Suprapubic skin (tissue), 4 donors: ENCODE results near the gene GPX8. TPM values are rescaled to one million over a fixed set of nuclear protein-coding genes. Genes with fewer than 3 reads are reported as not detected.

Experiments used
- DNase-seq, 2 donors: peaks; one replicate each; pipeline ENCODE4 v3.0.0-alpha.2; 2019; ENCODE audit warnings: low spot score in 2 of 2
- H3K27ac ChIP-seq: fragments of 200-600 bp; sonication (generic); one replicate; pipeline ENCODE4 v1.5.1; 2019
- H3K27me3 ChIP-seq: fragments of 200-600 bp; sonication (generic); one replicate; pipeline ENCODE4 v1.5.1; 2019
- H3K36me3 ChIP-seq: fragments of 200-600 bp; sonication (generic); one replicate; pipeline ENCODE4 v1.5.1; 2019
- H3K4me1 ChIP-seq: fragments of 200-600 bp; sonication (generic); one replicate; pipeline ENCODE4 v1.5.1; 2019
- H3K4me3 ChIP-seq: fragments of 200-600 bp; sonication (generic); one replicate; pipeline ENCODE4 v1.5.1; 2019; ENCODE audit warnings: mild to moderate bottlenecking
- H3K9me3 ChIP-seq: fragments of 200-600 bp; sonication (generic); one replicate; pipeline ENCODE4 v1.5.1; 2019
- EP300 ChIP-seq: sonication (generic); formaldehyde crosslinking; IDR thresholded peaks from one replicate; pipeline ENCODE4 v1.6.1; 2017; ENCODE audit warnings: antibody characterized with exemption
- POLR2A ChIP-seq, 2 donors: fragments of 450-650 bp; IDR thresholded peaks; one replicate each; pipeline ENCODE4 v1.6.1; 2017; ENCODE audit warnings: antibody characterized with exemption in 2 of 2, mild to moderate bottlenecking in 2 of 2, moderate library complexity in 2 of 2
- POLR2AphosphoS5 ChIP-seq, 3 donors: sonication (generic); formaldehyde crosslinking; IDR thresholded peaks; one replicate each; pipeline ENCODE4 v1.6.1; 2017; ENCODE audit warnings: antibody characterized with exemption in 3 of 3
- WGBS: methylation state at CpG from one replicate; pipeline ENCODE4 v1.1.5; 2018; 5-methylcytosine and 5-hydroxymethylcytosine counted together
- total RNA-seq, 4 donors: library from RNA; depleted of rRNA; stranded (reverse); fragments of >200 nt; gene quantifications; one replicate each; pipeline ENCODE4 v1.1.0, GENCODE V29; 2016
- TF ChIP-seq, protein P1 (sequence below), 2 donors: fragments of 200-600 bp in 1 of 2; fragments of 450-650 bp in 1 of 2; sonication (generic) in 1 of 2; IDR thresholded peaks; one replicate each; pipeline ENCODE4 v1.5.1; 2016 to 2019; ENCODE audit warnings: antibody characterized with exemption in 2 of 2, mild to moderate bottlenecking in 1 of 2, moderate library complexity in 1 of 2

The GPX8 gene
- total RNA-seq, 4 donors from 2014 or later = 5.1 to 7.9 (median 5.8) TPM

DNA sequence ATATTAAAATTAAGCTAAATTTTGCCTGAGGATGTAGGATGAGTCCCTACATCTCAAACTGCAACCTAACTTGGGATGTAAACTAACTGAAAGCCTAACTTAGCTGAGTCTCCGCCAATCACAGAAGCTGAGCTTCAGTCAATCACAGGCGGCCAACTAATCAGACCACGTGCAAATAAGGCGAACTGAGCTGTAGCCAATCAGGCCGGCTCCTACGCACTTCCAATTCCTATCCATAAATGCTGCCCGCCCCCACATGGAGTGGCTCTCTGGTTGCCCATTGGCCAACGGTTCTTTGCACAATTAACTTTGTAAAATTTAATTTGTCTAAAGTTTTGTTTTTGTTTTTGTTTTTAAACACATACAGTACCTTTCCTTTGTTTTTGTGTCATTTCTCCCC, 13.9 kb upstream of the GPX8 start:
- 83% methylated on average over 8 of the region's 8 CpGs for WGBS
- H3K36me3 ChIP-seq = no peaks in the 10 kb centered on the region
- H3K27ac ChIP-seq = no peak overlapping the region
- no peak overlapping the region for H3K4me3 ChIP-seq
- DNase-seq = no peak
- TF ChIP-seq POLR2A (IDR thresholded peaks at IDR 0.05) (no peak), POLR2AphosphoS5 (IDR thresholded peaks at IDR 0.05) (no peak), EP300 (no peak)
- TF ChIP-seq, protein P1, sequence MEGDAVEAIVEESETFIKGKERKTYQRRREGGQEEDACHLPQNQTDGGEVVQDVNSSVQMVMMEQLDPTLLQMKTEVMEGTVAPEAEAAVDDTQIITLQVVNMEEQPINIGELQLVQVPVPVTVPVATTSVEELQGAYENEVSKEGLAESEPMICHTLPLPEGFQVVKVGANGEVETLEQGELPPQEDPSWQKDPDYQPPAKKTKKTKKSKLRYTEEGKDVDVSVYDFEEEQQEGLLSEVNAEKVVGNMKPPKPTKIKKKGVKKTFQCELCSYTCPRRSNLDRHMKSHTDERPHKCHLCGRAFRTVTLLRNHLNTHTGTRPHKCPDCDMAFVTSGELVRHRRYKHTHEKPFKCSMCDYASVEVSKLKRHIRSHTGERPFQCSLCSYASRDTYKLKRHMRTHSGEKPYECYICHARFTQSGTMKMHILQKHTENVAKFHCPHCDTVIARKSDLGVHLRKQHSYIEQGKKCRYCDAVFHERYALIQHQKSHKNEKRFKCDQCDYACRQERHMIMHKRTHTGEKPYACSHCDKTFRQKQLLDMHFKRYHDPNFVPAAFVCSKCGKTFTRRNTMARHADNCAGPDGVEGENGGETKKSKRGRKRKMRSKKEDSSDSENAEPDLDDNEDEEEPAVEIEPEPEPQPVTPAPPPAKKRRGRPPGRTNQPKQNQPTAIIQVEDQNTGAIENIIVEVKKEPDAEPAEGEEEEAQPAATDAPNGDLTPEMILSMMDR (IDR thresholded peaks at IDR 0.05) = no peak
- peaks cover 9% of the 10 kb centered on the region for H3K27me3 ChIP-seq
- no peaks in the 10 kb centered on the region for H3K9me3 ChIP-seq
- H3K4me1 ChIP-seq = no peaks in the 10 kb centered on the region

GRCh38 chr5:55146543-55147151, 13.3 kb upstream of the GPX8 start:
- 7% methylated on average over 11 of the region's 11 CpGs for WGBS
- no peaks in the 10 kb centered on the region for H3K36me3 ChIP-seq
- peaks cover under 1% of the 10 kb centered on the region for H3K4me1 ChIP-seq
- peaks cover 9% of the 10 kb centered on the region for H3K27me3 ChIP-seq
- no peak overlapping the region for H3K4me3 ChIP-seq
- TF ChIP-seq EP300 = no peak
- TF ChIP-seq, protein P1 (IDR thresholded peaks at IDR 0.05) = peak; percentile 80 to 85
- no peak overlapping the region for H3K27ac ChIP-seq
- peak; percentile 79 to 82 for DNase-seq
- no peaks in the 10 kb centered on the region for H3K9me3 ChIP-seq

DNA sequence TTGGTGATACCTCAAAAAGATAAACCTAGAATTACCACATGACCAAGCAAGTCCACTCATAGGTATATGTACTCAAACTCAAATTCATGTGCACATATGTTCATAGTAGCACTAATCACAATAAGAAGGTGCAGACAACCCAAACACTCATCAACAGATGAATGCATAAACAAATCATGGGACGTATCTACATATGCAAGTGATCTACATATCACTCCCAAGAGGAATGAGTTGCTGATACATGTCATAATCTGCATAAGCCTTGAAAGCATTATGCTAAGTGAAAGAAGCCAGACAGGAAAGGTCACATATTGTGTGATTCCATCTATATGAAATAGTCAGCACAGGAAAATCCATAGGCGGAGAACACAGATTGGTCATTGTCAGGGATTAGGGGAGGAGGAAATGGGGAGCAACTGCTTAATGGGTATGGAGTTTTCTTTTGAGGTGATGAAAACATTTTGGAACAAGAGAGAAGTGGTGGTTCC, 10.6 kb upstream of the GPX8 start:
- Histone ChIP-seq H3K27ac (no peak overlapping the region), H3K4me3 (no peak overlapping the region), H3K9me3 (no peaks in the 10 kb centered on the region), H3K36me3 (no peaks in the 10 kb centered on the region), H3K27me3 (peaks cover 13% of the 10 kb centered on the region), H3K4me1 (peaks cover 5% of the 10 kb centered on the region)
- DNase-seq = no peak
- TF ChIP-seq POLR2AphosphoS5 (IDR thresholded peaks at IDR 0.05) (no peak), EP300 (no peak), POLR2A (IDR thresholded peaks at IDR 0.05) (no peak)
- TF ChIP-seq, protein P1 (IDR thresholded peaks at IDR 0.05) = no peak
- 48% methylated on average over 2 of the region's 2 CpGs for WGBS

GRCh38 chr5:55151923-55152842, 7.8 kb upstream of the GPX8 start:
- H3K36me3 ChIP-seq = no peaks in the 10 kb centered on the region
- DNase-seq = no peak
- H3K4me1 ChIP-seq = peaks cover 5% of the 10 kb centered on the region
- peak overlapping the region; percentile 34 for H3K27ac ChIP-seq
- no peak overlapping the region for H3K4me3 ChIP-seq
- no peaks in the 10 kb centered on the region for H3K9me3 ChIP-seq
- 35% methylated on average over 5 of the region's 5 CpGs for WGBS
- H3K27me3 ChIP-seq = peaks cover 7% of the 10 kb centered on the region
- TF ChIP-seq, protein P1 (IDR thresholded peaks at IDR 0.05) = no peak
- no peak for TF ChIP-seq EP300
- TF ChIP-seq POLR2A (IDR thresholded peaks at IDR 0.05) = no peak
- TF ChIP-seq POLR2AphosphoS5 (IDR thresholded peaks at IDR 0.05) = no peak

DNA sequence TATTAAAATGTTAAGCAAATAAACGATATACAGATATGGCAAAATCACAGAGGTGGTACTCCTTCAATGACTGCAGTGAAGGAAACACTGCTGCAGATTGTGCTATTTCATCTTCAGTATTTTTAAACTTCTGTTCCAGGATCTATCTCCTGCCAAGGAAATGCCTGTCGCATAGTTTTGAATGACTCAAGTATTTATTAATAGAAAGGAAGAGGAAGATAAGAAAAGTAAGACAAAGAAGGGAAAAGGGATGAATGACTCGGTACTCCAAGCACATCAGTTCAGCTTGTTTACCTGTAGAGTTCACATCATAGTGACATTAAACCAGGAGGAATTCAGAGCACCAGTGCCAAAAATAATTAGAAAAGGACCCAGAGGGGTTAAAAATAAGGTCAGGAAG, 5.1 kb upstream of the GPX8 start:
- no peaks in the 10 kb centered on the region for H3K9me3 ChIP-seq
- H3K4me3 ChIP-seq = no peak overlapping the region
- H3K27me3 ChIP-seq = peaks cover 7% of the 10 kb centered on the region
- 29% methylated on average over 3 of the region's 3 CpGs for WGBS
- DNase-seq = no peak
- no peak overlapping the region for H3K27ac ChIP-seq
- peaks cover 7% of the 10 kb centered on the region for H3K4me1 ChIP-seq
- H3K36me3 ChIP-seq = no peaks in the 10 kb centered on the region
- TF ChIP-seq EP300 (no peak), POLR2A (IDR thresholded peaks at IDR 0.05) (no peak)
- TF ChIP-seq, protein P1 (IDR thresholded peaks at IDR 0.05) = no peak
